Stimulated activated CD4-positive, alpha-beta T cell treated with anti-CD3 and anti-CD28 coated beads, Interleukin-2, amount 100 ng/mL, for 4 hours (primary cell): ENCODE data around the gene REM1.

Experiments used
- DNase-seq: peaks from one replicate; pipeline ENCODE4 v3.0.0-alpha.2; 2020; ENCODE audit warnings: low read depth

Gene REM1

GRCh38 chr20:31523361-31524283, 48.5 kb downstream of the REM1 start:
- DNase-seq, result no peak

- no peak for DNase-seq
These were observed 52.2 kb downstream of the REM1 start for GRCh38 chr20:31527266-31527665.
